ENCODE results near the gene LGALS3.
A peak's percentile ranks its signal among the peaks of the same experiment; 100 is the strongest.

Gene LGALS3

GRCh38 chr14:55191203-55192053, 62.4 kb downstream of the LGALS3 start, which contains the start of gene DLGAP5:
DLGAP5 (minus strand) TSS chr14:55191585; CDS start chr14:55189179, 2,406 bp downstream.
- no peaks in the 10 kb centered on the region for H3K27me3 ChIP-seq (ENCODE audit: control insufficient read depth, insufficient read depth, low read length)
- no peak within 1 kb of the TSS for H3K27ac ChIP-seq (ENCODE audit: low read length)
- H3K36me3 ChIP-seq (ENCODE audit: control insufficient read depth, insufficient read depth, low read length), result no peaks in the 10 kb centered on the region; the same call in 1 of the 2 replicates
- H3K4me1 ChIP-seq (ENCODE audit: control insufficient read depth, insufficient read depth, low read length), result no peaks in the 10 kb centered on the region
- H3K4me3 ChIP-seq (ENCODE audit: low read length), result peak within 1 kb of the TSS; percentile 71
- peak; percentile 96 for DNase-seq (ENCODE audit: low read depth, low spot score)
- WGBS (ENCODE audit: insufficient coverage, insufficient read length), result no CpG with 5 or more reads among the region's 46 CpGs
- no peaks in the 10 kb centered on the region for H3K9me3 ChIP-seq (ENCODE audit: control insufficient read depth, insufficient read depth, low read length)

- H3K27ac ChIP-seq (ENCODE audit: low read length), result no peak overlapping the region
- no peak for DNase-seq (ENCODE audit: low read depth, low spot score)
Observed at GRCh38 chr14:55192054-55192621, 63.1 kb downstream of the LGALS3 start.

GRCh38 chr14:55194656-55195355, 65.8 kb downstream of the LGALS3 start:
- WGBS (ENCODE audit: insufficient coverage, insufficient read length), result no CpG with 5 or more reads among the region's 5 CpGs
- Histone ChIP-seq H3K9me3 (ENCODE audit: control insufficient read depth, insufficient read depth, low read length) (no peaks in the 10 kb centered on the region), H3K27ac (ENCODE audit: low read length) (no peak overlapping the region), H3K4me3 (ENCODE audit: low read length) (no peak overlapping the region), H3K4me1 (ENCODE audit: control insufficient read depth, insufficient read depth, low read length) (no peaks in the 10 kb centered on the region), H3K36me3 (ENCODE audit: control insufficient read depth, insufficient read depth, low read length) (no peaks in the 10 kb centered on the region), H3K27me3 (ENCODE audit: control insufficient read depth, insufficient read depth, low read length) (no peaks in the 10 kb centered on the region)
- no peak for DNase-seq (ENCODE audit: low read depth, low spot score)

More at GRCh38 chr14:55192054-55192621, 63.1 kb downstream of the LGALS3 start:
- H3K27me3 ChIP-seq (ENCODE audit: control insufficient read depth, insufficient read depth, low read length), result no peaks in the 10 kb centered on the region
- no CpG with 5 or more reads among the region's 11 CpGs for WGBS (ENCODE audit: insufficient coverage, insufficient read length)
- H3K4me3 ChIP-seq (ENCODE audit: low read length), result peak overlapping the region; percentile 5; the same call in 1 of the 2 replicates
- H3K4me1 ChIP-seq (ENCODE audit: control insufficient read depth, insufficient read depth, low read length), result no peaks in the 10 kb centered on the region
- H3K36me3 ChIP-seq (ENCODE audit: control insufficient read depth, insufficient read depth, low read length), result no peaks in the 10 kb centered on the region; the same call in 1 of the 2 replicates
- H3K9me3 ChIP-seq (ENCODE audit: control insufficient read depth, insufficient read depth, low read length), result no peaks in the 10 kb centered on the region
